Stimulated activated CD8-positive, alpha-beta memory T cell treated with anti-CD3 and anti-CD28 coated beads, Interleukin-2, amount 100 ng/mL, for 48 hours (primary cell): Measurements from ENCODE around the gene ANXA8.

Experiments used
- DNase-seq, 2 donors: peaks; one replicate each; pipeline ENCODE4 v3.0.0-alpha.2; 2020; ENCODE audit warnings: low read depth in 2 of 2

ANXA8 gene

GRCh38 chr10:47447209-47447608 is 36.7 kb downstream of the ANXA8 start:
- no peak for DNase-seq

GRCh38 chr10:47445720-47446119 is 38.2 kb downstream of the ANXA8 start:
- DNase-seq = no peak

- DNase-seq = no peak
Measured at GRCh38 chr10:47444047-47444446, 39.9 kb downstream of the ANXA8 start.

GRCh38 chr10:47443145-47443544 is 40.8 kb downstream of the ANXA8 start:
- no peak for DNase-seq

GRCh38 chr10:47442351-47442750 is 41.6 kb downstream of the ANXA8 start:
- no peak for DNase-seq

GRCh38 chr10:47441938-47442337 is 42.0 kb downstream of the ANXA8 start:
- DNase-seq = no peak

DNA sequence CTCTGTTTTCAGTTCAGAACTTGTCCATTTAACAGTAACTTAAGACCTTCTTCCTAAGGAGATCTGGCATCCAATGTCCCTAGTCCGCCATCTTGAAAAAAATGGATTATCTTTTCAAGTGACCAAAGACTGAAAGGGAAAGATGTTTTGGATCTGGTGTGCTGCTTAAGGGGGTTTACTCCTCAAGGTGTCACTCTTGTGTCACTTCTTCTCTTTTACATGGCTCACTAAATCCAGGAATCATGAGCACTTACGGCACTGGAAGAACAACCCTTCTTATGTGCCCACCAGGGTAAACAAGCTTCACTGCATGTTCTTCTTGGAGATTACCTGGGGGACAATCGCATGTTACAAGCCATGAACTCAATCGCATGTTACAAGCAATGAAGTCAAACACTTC is 43.7 kb downstream of the ANXA8 start:
- DNase-seq = no peak

DNA sequence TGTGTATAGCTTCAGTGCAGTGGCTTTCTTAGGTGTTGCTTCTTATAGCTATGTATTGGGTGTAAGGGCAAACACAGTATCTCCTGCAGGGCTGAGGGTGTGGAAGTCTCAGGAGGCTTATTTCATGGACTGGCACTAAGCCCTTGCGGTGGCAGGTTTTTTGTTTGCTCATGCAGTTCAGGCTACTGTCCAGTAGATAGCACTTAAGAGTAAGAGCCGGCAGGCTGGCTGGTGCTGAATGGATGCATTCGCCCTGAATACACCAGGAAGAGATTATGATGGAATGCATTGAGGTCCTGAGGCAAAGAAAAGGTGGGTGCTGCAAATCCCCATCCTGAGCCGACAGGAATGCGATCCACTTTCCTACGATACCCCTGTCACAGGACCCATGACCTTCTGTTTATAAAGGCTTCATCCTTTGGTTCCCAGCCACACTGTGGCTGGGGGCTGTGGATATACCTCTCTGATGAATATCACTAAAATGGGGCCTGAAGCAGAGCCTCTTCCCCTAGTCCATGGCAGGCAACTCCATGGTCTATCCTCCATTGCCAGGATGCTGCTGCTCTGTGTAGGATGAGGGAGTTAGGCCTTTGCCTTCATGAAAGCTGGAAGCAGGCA is 44.9 kb downstream of the ANXA8 start:
- no peak for DNase-seq

DNA sequence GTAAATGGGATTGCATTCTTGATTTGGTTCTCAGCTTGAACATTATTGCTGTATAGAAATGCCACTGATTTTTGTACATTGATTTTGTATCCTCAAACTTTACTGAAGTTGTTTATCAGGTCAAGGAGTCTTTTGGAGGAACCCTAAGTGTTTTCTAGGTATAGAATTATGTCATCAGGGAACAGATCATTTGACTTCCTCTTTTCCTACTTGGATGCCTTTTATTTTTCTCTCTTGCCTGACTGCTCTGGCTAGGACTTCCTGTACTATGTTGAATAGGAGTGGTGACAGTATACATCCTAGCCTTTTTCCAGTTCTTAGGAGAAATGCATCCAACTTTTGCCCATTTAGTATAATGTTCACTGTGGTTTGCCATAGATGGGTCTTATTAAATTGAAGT is 48.8 kb downstream of the ANXA8 start:
- no peak for DNase-seq

DNA sequence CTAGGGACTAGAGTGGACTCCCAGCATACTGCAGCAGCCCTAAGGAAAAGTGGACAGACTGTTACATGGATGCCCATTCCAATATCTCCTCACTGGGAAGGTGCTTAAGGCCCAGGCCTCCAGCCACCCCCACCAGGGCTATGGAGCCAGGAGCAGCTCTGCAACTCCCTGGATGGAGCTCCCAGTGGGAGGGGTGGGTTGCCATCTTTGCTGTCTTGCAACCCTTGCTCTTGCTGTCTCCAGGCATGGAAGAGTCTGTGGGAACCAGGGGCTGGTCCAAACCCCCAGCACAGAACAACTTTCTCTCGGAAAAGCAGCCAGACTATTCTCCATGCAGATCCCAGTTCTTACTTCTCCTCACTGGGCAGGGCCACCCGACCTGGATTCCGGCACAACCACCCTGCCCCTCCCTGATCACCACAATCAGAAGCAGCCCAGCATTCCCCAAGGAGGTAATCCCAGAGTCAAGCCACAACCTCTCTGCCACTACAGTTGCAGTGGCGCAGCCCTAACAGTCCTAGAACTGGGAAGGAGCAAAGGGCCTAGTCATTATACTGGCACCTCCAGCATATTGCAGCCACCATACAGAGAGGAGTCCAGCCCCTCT is 58.0 kb downstream of the ANXA8 start:
- no peak for DNase-seq

- DNase-seq = no peak
Measured at GRCh38 chr10:47424231-47424630, 59.7 kb downstream of the ANXA8 start.

GRCh38 chr10:47423476-47423875 is 60.4 kb downstream of the ANXA8 start:
- no peak for DNase-seq

DNA sequence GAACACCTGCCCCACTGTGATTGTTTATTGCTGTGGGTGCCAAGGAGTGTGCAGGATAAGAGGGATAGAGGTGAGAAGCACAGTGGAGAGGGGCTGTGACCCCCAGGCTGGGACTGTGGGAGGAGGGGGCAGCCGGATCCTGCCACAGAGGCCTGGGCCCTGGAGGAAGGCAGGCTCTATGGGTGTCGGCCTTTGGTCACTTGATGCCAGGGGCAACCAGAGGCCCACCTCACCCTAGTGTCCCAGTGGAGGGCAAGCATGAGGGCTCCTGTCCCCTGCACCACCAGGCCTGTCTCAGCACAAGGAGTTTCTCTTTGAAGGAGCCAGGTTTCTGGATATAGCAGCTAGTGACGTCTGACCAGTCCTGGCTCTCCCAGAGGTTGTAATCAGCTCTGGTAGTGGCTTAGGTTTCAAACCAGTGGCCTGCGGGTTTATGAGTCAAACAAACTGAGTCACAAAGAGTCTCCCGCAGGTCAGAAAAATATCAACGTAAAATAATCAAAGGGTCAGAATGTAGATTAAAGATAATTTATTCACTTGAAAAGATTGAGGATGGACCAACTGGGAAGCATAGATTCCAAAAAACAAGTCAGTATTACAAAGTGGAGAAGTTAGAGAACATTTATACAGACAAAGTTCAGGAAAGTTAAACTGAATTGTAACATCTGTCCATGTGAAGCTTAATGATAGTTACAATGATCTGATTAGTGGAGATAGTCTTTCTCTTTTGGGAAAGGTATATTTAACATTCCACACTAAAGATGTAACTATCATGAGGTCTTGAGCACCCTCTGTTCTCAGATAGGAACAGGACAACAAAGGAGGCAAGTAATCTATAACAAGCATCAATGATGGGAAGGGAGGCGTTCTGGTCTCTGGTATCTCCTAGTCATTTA is 62.6 kb downstream of the ANXA8 start:
- no peak for DNase-seq

GRCh38 chr10:47420305-47421056 is 63.4 kb downstream of the ANXA8 start:
- no peak for DNase-seq

GRCh38 chr10:47419421-47419820 is 64.5 kb downstream of the ANXA8 start:
- no peak for DNase-seq

DNA sequence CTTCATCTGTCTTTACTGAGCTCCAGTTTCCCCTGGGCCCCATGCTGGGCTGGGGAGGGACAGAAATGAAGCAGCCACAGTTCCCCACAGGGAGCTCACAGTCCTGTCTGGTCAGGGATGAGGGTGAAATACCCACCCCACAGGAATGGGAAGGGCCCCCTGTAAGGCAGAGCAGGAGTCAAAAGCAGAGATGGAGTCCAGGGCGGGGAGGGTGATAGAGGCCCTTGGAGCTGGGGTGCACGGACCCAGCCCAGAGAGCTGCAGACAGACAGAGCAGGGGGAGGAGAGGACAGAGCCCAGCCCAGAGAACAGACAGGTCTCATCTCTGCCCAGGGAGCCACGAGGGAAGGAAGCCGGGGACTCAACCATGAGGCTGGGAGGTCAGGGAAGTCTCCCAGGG is 64.9 kb downstream of the ANXA8 start:
- DNase-seq = no peak

DNA sequence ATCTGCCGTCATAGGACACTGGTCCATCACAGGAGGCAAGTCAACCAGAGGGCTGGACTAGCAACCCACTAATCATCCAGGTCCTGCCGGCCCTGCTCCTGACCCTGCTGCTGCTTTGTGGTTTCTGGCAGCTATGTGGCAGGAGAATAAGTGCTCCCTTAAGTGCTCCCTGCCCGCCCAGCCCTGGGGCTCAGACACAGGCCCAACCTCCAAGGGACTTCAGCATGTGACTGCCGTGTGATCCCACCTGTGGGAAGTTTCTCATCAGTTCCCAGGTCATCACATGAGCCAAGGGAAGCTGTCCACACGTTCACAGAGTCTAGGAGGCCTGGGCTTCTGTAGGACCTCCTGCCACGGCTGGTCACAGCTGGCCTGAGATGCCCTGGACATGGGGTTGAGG is 65.6 kb downstream of the ANXA8 start:
- DNase-seq = no peak
